ENCODE measurements around the gene MOSPD3. TPM values are rescaled to one million over a fixed set of nuclear protein-coding genes. Genes with fewer than 3 reads are reported as not detected.

MOSPD3 gene
- total and polyA plus RNA-seq, 2 experiments from 2014 or later: 30.1 to 83.3 TPM

GRCh38 chr7:100583132-100584053 is 28.9 kb upstream of the MOSPD3 start:
- DNase-seq (ENCODE audit: low read depth in 1 of 2, low spot score in 1 of 2): peak; percentile 61 to 81
- peaks cover 20% of the 10 kb centered on the region for H3K36me3 ChIP-seq
- no peak for TF ChIP-seq CTCF (IDR thresholded peaks at IDR 0.05; ENCODE audit: low read depth, low read length)
- no peak overlapping the region for H3K4me3 ChIP-seq
- H3K27ac ChIP-seq: peak overlapping the region; percentile 95
- H3K9me3 ChIP-seq (ENCODE audit: low read depth): no peaks in the 10 kb centered on the region
- H3K4me1 ChIP-seq (ENCODE audit: low read depth): peaks cover 19% of the 10 kb centered on the region
- H3K27me3 ChIP-seq: no peaks in the 10 kb centered on the region

GRCh38 chr7:100584054-100584682 is 28.2 kb upstream of the MOSPD3 start:
- H3K27ac ChIP-seq: peak overlapping the region; percentile 95
- H3K27me3 ChIP-seq: no peaks in the 10 kb centered on the region
- H3K36me3 ChIP-seq: peaks cover 12% of the 10 kb centered on the region
- peaks cover 20% of the 10 kb centered on the region for H3K4me1 ChIP-seq (ENCODE audit: low read depth)
- peak overlapping the region; percentile 98 for H3K4me3 ChIP-seq
- no peaks in the 10 kb centered on the region for H3K9me3 ChIP-seq (ENCODE audit: low read depth)
- peak in 1 of 2 donors; percentile 63 for DNase-seq (ENCODE audit: low read depth in 1 of 2, low spot score in 1 of 2)
- no peak for TF ChIP-seq CTCF (IDR thresholded peaks at IDR 0.05; ENCODE audit: low read depth, low read length)

GRCh38 chr7:100584683-100585510 is 27.4 kb upstream of the MOSPD3 start:
- H3K27ac ChIP-seq: peak overlapping the region; percentile 95
- H3K4me1 ChIP-seq (ENCODE audit: low read depth): peaks cover 24% of the 10 kb centered on the region
- H3K27me3 ChIP-seq: no peaks in the 10 kb centered on the region
- no peak for TF ChIP-seq CTCF (IDR thresholded peaks at IDR 0.05; ENCODE audit: low read depth, low read length)
- H3K36me3 ChIP-seq: peaks cover 10% of the 10 kb centered on the region
- H3K4me3 ChIP-seq: peak overlapping the region; percentile 98
- peak; percentile 65 to 95 for DNase-seq (ENCODE audit: low read depth in 1 of 2, low spot score in 1 of 2)
- no peaks in the 10 kb centered on the region for H3K9me3 ChIP-seq (ENCODE audit: low read depth)

GRCh38 chr7:100585511-100586265 is 26.7 kb upstream of the MOSPD3 start, which contains the start of gene LRCH4:
TSS of gene LRCH4 (minus strand) at chr7:100586129. CDS start at chr7:100586100, 29 bp downstream.
- Histone ChIP-seq H3K9me3 (ENCODE audit: low read depth) (no peaks in the 10 kb centered on the region), H3K4me1 (ENCODE audit: low read depth) (peaks cover 24% of the 10 kb centered on the region), H3K27me3 (no peaks in the 10 kb centered on the region), H3K4me3 (peak within 1 kb of the TSS; percentile 98), H3K36me3 (peaks cover 10% of the 10 kb centered on the region), H3K27ac (peak within 1 kb of the TSS; percentile 95)
- no peak for TF ChIP-seq CTCF (IDR thresholded peaks at IDR 0.05; ENCODE audit: low read depth, low read length)
- DNase-seq (ENCODE audit: low read depth in 1 of 2, low spot score in 1 of 2): no peak
